Uterus (tissue), 4 donors: ENCODE measurements around the gene PRKG2. TPM values are rescaled to one million over a fixed set of nuclear protein-coding genes. Genes with fewer than 3 reads are reported as not detected.

Experiments used
- DNase-seq, 2 donors: peaks; one replicate each; pipeline ENCODE4 v3.0.0-alpha.2; 2019 to 2020
- H3K27ac ChIP-seq, 2 donors: fragments of 200-600 bp; sonication (generic); 1 replicate in 1 of 2; 2 replicates in 1 of 2; pipeline ENCODE4 v1.5.1; 2016 to 2018
- H3K27me3 ChIP-seq, 2 donors: fragments of 200-600 bp; sonication (generic); one replicate each; pipeline ENCODE4 v1.5.1; 2018 to 2019; ENCODE audit warnings: control low read depth in 1 of 2
- H3K36me3 ChIP-seq, 2 donors: fragments of 200-600 bp; sonication (generic); one replicate each; pipeline ENCODE4 v1.5.1; 2019; ENCODE audit warnings: control low read depth in 1 of 2
- H3K4me1 ChIP-seq, 2 donors: fragments of 200-600 bp; sonication (generic); one replicate each; pipeline ENCODE4 v1.5.1; 2018 to 2019; ENCODE audit warnings: control low read depth in 1 of 2
- H3K4me3 ChIP-seq, 2 donors: fragments of 200-600 bp; sonication (generic); 1 replicate in 1 of 2; 2 replicates in 1 of 2; pipeline ENCODE4 v1.5.1; 2018 to 2019; ENCODE audit warnings: mild to moderate bottlenecking in 1 of 2
- H3K9me3 ChIP-seq, 2 donors: fragments of 200-600 bp; sonication (generic); one replicate each; pipeline ENCODE4 v1.5.1; 2019; ENCODE audit warnings: control low read depth in 1 of 2
- CTCF ChIP-seq, 4 experiments: fragments of 200-600 bp in 2 of 4; fragments of 450-650 bp in 2 of 4; sonication (generic) in 2 of 4; IDR thresholded peaks; one replicate each; pipeline ENCODE4 v1.5.1; 2016 to 2019; ENCODE audit warnings: antibody characterized with exemption in 4 of 4, mild to moderate bottlenecking in 2 of 4, moderate library complexity in 1 of 4
- POLR2A ChIP-seq, 2 donors: fragments of 450-650 bp; IDR thresholded peaks; one replicate each; pipeline ENCODE4 v1.6.1; 2016; ENCODE audit warnings: antibody characterized with exemption in 2 of 2, mild to moderate bottlenecking in 1 of 2, moderate library complexity in 1 of 2
- intact Hi-C: fragments of 100-400 bp; cut with DNase I; formaldehyde crosslinking; loops from one replicate; pipeline ENCODE4 v1.15.1; 2023; ENCODE audit warnings: low total_unique reads
- total RNA-seq, 4 donors: library from RNA; depleted of rRNA in 3 of 4; stranded (reverse); fragments of >200 nt in 3 of 4; gene quantifications; one replicate each; pipeline versions ENCODE4 v1.1.0 to v1.2.4, GENCODE V29; 2014 to 2023
- donor health status: DM: yes; HTN: yes; CAD: no.

Gene PRKG2
- total RNA-seq, 4 donors from 2014 or later, result 0.18 to 4.4 TPM; not detected in 2

- TF ChIP-seq CTCF (IDR thresholded peaks at IDR 0.05) (no peak), POLR2A (IDR thresholded peaks at IDR 0.05) (no peak)
- intact Hi-C loops, result no loop called here
Observed at GRCh38 chr4:81093720-81094401, 121.2 kb downstream of the PRKG2 start.

GRCh38 chr4:81085979-81086378 is 129.0 kb downstream of the PRKG2 start:
- intact Hi-C loops, result no loop called here
- TF ChIP-seq POLR2A (IDR thresholded peaks at IDR 0.05) (no peak), CTCF (IDR thresholded peaks at IDR 0.05) (no peak)
- Histone ChIP-seq H3K27me3 (no peaks in the 10 kb centered on the region), H3K9me3 (no peaks in the 10 kb centered on the region), H3K4me1 (no peaks in the 10 kb centered on the region), H3K27ac (no peak overlapping the region), H3K36me3 (no peaks in the 10 kb centered on the region), H3K4me3 (no peak overlapping the region)
- DNase-seq, result no peak

More at GRCh38 chr4:81093720-81094401, 121.2 kb downstream of the PRKG2 start:
- Histone ChIP-seq H3K27ac (no peak overlapping the region), H3K4me1 (no peaks in the 10 kb centered on the region), H3K4me3 (no peak overlapping the region), H3K27me3 (no peaks in the 10 kb centered on the region), H3K36me3 (no peaks in the 10 kb centered on the region), H3K9me3 (no peaks in the 10 kb centered on the region)
- no peak for DNase-seq

- no peak overlapping the region for H3K4me3 ChIP-seq
- no peaks in the 10 kb centered on the region for H3K9me3 ChIP-seq
- no peak overlapping the region for H3K27ac ChIP-seq
- intact Hi-C loops, result no loop called here
- no peak for DNase-seq
- H3K36me3 ChIP-seq, result no peaks in the 10 kb centered on the region
- no peak for TF ChIP-seq CTCF (IDR thresholded peaks at IDR 0.05)
- no peak for TF ChIP-seq POLR2A (IDR thresholded peaks at IDR 0.05)
- no peaks in the 10 kb centered on the region for H3K4me1 ChIP-seq
- H3K27me3 ChIP-seq, result no peaks in the 10 kb centered on the region
Observed at GRCh38 chr4:81085291-81085690, 129.7 kb downstream of the PRKG2 start.

GRCh38 chr4:81084634-81085033 is 130.4 kb downstream of the PRKG2 start:
- Histone ChIP-seq H3K4me3 (no peak overlapping the region), H3K4me1 (no peaks in the 10 kb centered on the region), H3K27ac (no peak overlapping the region), H3K9me3 (no peaks in the 10 kb centered on the region), H3K27me3 (no peaks in the 10 kb centered on the region), H3K36me3 (no peaks in the 10 kb centered on the region)
- TF ChIP-seq POLR2A (IDR thresholded peaks at IDR 0.05) (no peak), CTCF (IDR thresholded peaks at IDR 0.05) (no peak)
- DNase-seq, result no peak
- intact Hi-C loops, result no loop called here

- Histone ChIP-seq H3K27me3 (no peaks in the 10 kb centered on the region), H3K36me3 (no peaks in the 10 kb centered on the region), H3K4me1 (no peaks in the 10 kb centered on the region), H3K27ac (no peak overlapping the region), H3K9me3 (no peaks in the 10 kb centered on the region), H3K4me3 (no peak overlapping the region)
- TF ChIP-seq CTCF (IDR thresholded peaks at IDR 0.05) (no peak), POLR2A (IDR thresholded peaks at IDR 0.05) (no peak)
- intact Hi-C loops, result no loop called here
- DNase-seq, result no peak
Observed at GRCh38 chr4:81084029-81084428, 131.0 kb downstream of the PRKG2 start.
